GM12875 (cell line): Measurements from ENCODE around the gene ERF.

ENCODE experiments used
- H3K4me3 ChIP-seq: one replicate; pipeline ENCODE4 v1.5.1; 2011; ENCODE audit warnings: low read depth, low read length, control low read depth
- CTCF ChIP-seq: IDR thresholded peaks from 2 replicates; pipeline ENCODE4 v1.5.1; 2011; ENCODE audit warnings: low read depth, mild to moderate bottlenecking, control low read depth, inconsistent platforms, low read length, moderate library complexity, borderline replicate concordance; ENCODE audit not compliant: insufficient read depth

ERF gene

GRCh38 chr19:42274065-42274682 is 19.2 kb upstream of the ERF start:
- no peak overlapping the region for H3K4me3 ChIP-seq
- TF ChIP-seq CTCF, result no peak

- no peak for TF ChIP-seq CTCF
- H3K4me3 ChIP-seq, result no peak overlapping the region
Measured at GRCh38 chr19:42273407-42274064, 18.6 kb upstream of the ERF start.

DNA sequence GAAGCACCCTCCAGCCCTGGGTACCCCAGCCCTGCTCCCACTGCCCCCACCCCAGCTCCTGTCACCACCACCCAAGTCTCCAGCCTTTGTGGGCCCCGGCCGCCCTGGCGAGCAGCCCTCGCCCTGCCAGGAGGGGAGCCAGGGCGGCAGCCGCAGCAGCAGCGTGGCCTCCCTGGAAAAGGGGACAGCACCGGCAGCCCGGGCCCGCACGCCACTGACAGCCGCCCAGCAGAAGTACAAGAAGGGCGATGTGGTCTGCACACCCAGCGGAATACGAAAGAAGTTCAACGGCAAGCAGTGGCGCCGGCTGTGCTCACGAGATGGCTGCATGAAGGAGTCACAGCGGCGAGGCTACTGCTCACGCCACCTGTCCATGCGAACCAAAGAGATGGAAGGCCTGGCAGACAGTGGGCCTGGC is 18.1 kb upstream of the ERF start:
- TF ChIP-seq CTCF, result no peak
- no peak overlapping the region for H3K4me3 ChIP-seq

DNA sequence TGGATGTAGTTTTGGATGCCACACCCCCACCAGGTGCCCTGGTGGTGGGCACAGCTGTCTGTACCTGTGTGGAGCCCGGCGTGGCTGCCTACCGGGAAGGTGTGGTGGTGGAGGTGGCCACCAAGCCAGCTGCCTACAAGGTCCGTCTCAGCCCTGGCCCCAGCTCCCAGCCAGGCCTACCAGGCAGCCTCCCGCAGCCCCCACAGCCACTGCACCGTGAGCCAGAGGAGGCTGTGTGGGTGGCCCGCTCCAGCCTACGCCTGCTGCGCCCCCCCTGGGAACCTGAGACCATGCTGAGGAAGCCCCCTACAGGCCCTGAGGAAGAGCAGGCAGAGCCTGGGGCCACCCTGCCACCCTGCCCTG is 17.6 kb upstream of the ERF start:
- TF ChIP-seq CTCF, result no peak
- H3K4me3 ChIP-seq, result no peak overlapping the region

DNA sequence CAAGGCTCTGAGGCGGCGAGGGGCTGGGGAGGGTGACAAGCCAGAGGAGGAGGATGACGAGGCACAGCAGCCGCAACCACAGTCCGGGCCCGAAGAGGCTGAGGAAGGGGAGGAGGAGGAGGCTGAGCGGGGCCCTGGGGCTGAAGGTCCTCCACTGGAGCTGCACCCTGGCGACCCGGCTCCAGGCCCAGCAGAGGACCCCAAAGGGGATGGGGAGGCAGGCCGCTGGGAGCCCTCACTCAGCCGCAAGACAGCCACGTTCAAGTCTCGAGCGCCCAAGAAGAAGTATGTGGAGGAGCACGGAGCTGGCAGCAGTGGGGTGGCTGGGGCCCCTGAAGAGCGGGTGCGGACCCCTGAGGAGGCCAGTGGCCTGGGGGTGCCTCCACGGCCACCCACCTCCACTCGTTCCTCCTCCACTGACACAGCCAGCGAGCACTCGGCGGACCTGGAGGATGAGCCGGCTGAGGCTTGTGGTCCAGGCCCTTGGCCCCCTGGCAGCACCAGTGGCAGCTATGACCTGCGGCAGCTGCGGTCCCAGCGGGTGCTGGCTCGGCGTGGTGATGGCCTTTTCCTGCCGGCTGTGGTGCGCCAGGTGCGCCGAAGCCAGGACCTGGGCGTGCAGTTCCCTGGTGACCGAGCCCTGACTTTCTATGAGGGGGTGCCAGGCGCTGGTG is 17.1 kb upstream of the ERF start:
- H3K4me3 ChIP-seq, result no peak overlapping the region
- no peak for TF ChIP-seq CTCF

DNA sequence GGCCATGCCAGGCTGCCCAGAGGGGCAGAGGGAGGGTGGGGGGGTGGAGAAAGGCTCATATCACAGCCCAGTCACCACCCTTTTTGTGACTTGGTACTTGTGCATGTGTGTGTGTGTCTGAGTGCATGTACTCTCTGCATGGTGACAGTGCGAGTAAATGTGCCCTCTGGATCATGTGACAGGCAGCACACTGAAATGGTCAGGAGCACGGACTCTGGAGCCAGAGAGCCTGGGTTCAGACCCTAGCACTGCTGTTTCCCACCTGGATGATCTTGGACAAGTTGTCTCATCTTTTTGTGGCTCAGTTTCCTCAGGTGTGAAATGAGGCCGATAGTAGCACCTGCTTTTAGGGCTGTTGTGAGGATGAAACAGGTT is 16.1 kb upstream of the ERF start:
- H3K4me3 ChIP-seq, result peak overlapping the region; percentile 67
- no peak for TF ChIP-seq CTCF

DNA sequence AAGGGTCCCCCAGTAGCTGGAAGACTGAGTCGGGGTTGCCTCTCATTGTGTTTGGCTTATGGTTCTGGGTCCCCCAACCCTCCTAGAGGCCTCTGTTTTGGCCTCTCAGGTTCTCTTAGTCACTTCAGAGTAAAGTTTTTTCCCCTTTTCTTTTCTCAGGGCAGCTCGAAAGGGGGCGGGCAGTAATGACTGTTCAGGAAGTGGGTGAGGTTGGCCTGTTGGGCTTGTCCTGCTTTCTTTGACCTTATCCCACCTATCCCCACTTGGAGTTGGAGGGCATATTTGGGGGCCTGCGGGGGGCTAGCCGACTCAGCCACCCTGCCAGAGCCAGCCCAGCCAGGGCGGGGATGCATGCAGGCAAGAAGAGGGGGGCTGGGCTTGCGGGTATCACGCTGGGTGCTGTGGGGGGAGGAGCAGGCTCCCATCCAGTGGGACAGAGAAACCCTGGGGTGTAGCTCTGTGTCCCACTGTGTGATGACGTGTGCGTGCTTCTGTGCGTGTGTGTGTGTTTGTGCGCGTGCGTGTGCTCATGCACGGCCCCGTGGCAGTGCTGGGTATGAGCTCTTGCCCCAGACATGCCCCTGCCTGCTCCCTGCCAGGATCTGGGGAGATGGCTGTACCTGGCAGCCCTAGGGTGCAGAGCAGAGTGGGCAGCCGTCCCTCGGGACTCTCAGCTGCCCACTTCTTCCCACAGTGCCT is 15.6 kb upstream of the ERF start:
- H3K4me3 ChIP-seq, result peak overlapping the region; percentile 67
- no peak for TF ChIP-seq CTCF
